ENCODE data around the gene AP3B1. TPM values are rescaled to one million over a fixed set of nuclear protein-coding genes. Genes with fewer than 3 reads are reported as not detected.
A peak's percentile ranks its signal among the peaks of the same experiment; 100 is the strongest.

AP3B1 gene
- total RNA-seq, 1 experiment from 2014 or later: 54.3 TPM

DNA sequence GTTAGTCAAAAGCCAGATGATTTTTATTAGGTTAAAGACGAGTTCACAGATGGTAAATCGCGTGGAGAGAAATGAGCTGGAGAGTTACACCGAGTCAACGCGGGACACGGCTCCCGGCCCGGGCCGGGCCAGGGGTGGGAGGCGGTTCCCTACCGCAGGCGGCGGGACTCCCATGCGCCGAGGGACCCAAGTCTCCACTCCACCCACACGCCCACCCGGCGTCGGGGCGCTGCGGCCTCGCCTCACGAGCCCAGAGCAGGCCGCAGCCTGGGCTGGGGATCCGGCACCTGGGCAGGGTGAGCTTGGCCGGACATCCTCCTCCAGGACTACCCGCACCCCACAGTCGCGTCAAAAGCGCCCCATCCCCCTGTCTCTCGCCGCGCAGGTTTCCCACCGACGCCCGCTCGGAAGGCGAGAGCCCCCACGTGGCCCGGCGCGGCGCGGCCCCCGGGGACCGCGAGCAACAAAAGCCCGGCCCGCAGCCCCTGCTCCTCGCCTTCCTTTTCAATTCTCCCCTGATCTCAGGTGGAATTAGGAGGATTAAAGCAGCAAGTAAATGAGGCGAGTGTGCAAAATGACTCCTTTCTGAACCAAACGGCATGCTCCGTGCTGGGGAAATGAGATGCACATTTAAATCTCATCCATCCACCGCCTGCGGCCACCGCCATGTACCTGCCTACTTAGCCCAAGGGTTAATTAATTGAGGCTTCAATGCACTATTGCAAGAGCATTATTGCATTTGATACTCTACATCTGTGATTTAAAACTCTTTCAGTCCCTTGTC is 321.8 kb downstream of the AP3B1 start:
- DNase-seq (ENCODE audit: low read depth): no peak

DNA sequence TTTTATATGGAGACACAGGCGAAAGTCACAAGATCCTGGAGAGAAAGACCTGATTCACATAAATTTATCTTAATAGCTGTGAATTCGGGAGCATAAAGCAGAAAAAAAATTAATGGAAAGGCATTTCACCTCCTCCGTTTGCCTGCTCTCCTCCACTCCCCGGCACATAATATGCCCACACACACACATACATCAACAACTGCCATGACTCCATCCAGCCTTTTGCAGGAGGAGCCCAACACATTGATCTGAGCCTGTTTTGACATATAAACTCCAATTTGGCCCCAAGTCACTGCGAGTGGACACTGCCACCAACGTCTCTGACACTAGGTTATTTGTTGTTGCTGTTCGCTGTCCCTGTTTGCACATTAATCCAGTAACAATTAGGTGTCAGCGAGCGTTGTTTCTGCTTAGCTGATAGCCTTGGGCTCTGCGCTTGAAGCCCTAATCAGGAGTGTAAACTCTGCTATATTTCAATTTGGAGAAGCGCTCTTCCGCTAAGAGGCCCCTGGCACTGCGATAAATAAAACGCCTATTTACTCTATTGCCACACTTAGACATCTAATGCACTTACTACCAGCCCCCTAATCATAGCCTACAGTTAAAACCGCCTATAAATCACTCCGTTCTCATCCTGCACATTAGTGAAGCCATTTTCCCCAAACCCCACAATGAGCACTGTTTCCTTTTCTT is 322.6 kb downstream of the AP3B1 start:
- DNase-seq (ENCODE audit: low read depth): no peak

DNA sequence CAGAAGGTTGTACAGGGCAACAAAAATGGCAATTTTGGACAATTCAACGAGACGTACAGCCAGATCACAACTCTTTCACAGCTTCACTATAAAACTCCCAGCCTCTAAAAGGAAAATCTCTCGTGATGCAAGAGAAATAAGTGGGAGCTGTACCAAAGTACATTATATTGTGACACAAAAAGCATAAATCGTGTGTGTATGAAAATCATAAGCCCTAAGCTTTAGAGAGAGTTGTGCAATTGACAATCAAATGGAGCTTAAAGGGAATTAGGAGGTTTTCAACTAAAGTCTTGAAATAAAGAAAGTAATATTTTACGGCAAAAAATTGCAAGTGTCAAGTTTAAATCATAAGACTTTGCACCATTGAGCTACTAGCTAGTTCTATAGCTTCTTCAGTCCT is 323.6 kb downstream of the AP3B1 start:
- DNase-seq (ENCODE audit: low read depth): no peak

DNA sequence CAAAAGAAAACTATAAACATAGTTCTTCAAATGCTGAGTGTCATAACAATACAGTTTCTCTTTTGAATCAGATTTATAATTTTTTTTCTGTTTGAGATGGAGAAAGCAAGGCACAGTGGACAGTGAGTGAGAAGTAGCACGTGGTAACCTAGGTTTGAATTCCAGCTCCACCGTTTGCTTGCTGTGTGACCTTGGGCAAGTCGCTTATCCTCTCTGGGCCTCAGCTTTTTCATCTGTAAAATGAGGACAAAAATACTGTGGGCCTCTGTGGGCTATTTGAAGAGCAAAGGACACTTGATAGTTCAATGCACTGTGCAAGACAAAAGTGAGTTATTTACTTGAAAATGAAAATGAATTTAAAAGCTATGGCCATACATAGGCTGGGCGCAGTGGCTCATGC is 330.7 kb downstream of the AP3B1 start:
- DNase-seq (ENCODE audit: low read depth): no peak

DNA sequence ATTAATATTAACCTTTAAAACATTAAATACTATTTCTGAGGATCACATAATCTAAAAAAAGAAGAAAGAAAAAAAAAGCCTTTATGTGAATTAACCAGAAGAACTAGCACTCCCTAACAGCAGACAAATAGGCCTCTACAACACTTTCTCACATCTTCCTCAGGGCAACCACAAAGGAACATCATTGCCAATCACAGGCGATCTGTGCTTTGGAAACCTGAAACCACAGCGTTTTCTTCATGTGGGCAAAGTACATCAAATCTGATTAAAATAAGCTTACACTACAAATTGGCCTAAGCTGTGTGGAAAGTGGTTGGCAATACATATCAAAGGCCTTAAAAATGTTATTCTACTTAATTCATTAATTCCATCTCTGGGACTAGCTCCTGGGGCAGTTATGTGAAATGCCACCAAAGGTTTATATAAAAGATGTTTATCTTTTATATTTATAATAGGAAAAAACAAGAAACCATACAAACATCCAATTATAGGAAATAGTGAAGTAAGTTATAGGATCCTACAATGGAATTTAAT is 333.6 kb downstream of the AP3B1 start:
- DNase-seq (ENCODE audit: low read depth): peak; percentile 57

DNA sequence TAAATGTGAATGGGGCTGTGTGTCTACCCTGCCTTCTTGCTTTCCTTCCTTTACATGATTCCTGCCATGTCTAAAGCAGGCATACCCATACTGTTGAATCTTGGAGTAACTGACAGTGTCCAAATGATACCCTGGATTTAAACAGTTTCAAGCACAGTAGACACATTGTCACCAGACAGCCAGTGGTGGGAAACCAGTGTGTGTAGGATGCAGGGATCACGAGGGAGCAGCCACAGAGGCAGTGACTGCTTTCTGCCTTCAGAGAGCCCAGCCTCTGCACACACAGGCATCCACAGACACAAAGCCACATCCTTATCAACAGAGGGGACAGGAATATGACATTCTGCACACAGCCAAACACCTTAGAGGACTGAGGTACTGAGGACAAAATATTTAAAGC is 334.2 kb downstream of the AP3B1 start:
- DNase-seq (ENCODE audit: low read depth): no peak

DNA sequence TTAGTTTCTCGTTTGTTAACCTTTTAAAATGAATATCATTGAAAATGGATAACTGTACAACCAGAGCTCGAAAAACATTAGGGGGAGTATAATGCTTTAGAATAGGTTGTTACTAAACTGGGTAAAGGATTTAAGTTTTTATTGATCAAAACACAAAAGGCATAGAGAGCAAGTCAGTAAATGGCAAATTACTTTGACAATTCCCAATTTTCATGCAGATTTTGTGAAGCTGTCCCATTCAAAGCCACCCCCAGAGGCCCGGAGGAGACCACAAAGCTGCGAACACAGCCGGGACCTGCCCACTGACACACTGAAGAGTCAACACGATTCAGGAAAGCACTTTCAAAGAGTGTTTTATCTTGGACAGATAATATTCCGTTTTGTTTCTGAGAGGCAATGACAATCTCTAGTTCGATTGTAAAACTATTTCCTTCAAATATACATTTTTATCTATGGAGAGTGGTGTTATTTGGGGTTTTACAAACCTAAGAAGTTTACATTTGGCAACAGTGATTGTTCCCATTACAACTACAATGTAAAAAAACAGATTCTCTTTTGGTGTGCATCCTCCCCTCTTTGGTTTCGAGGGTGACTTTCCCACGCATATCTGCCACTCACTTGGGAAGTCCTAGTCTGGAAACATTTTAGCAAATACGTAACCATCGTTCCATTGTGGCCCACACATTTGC is 335.7 kb downstream of the AP3B1 start:
- DNase-seq (ENCODE audit: low read depth): no peak

DNA sequence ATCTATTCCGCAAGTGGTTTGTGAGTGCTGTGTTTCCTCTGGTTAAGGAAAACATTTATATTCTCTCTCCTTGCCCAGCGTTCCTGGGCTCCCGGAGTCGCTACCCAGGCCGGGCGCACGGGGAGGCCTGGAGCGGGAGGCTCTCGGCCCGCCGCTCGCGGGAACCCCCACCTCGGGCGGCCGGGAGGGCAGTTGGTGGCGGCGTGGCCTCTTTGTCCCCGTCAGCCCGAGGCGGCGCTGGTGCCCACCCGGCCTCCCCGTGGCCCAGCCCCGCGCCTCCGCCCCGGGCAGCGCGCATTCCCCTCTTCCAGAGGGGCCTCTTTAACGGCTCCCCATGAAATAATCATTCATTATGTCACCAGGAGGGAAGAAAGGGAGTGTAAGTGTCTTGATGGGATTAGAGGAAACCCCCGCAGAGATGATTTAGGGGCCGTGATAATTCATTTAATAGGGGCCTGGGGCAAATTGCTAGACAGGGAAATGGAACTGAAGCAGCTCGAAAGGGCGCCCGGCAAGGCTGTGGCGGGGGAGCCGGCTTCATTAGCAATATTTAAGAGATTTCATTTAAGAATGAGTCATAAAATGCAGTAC is 336.5 kb downstream of the AP3B1 start:
- peak; percentile 44 for DNase-seq (ENCODE audit: low read depth)

DNA sequence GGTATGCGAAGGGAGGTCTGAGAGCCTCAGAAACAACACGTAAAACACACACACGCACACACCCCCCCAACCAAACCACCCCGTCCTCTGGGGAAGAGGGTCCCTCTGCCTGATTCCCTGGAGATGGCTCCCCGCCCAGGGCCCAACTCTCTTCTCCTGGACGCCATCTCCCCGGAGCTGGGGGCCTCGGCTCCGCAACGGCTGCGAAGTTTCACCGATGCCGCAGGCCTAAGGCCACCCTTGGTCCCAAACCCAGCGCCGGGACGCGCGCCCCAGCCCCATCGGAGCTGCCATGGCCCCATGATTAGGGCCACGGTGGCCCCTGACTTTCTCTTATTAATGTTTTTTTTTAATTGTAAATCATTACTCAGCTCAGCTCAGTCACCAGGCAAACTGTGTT is 337.0 kb downstream of the AP3B1 start:
- no peak for DNase-seq (ENCODE audit: low read depth)

DNA sequence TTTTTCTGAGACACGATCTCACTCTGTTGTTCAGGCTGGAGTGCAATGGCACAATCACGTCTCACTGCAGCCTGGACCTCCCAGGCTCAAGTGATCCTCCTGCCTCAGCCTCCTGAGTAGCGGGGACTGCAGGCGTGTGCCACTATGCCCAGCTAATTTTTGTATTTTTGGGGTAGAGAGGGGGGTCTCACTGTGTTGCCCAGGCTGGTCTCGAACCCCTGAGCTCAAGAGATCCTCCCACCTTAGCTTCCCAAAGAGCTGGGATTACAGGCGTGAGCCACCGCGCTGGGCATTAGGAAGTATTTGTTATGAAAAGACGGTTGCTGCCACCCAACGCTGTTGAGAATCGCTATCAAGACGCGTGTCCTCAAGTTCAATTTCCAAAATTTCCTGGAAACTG is 337.4 kb downstream of the AP3B1 start:
- no peak for DNase-seq (ENCODE audit: low read depth)

DNA sequence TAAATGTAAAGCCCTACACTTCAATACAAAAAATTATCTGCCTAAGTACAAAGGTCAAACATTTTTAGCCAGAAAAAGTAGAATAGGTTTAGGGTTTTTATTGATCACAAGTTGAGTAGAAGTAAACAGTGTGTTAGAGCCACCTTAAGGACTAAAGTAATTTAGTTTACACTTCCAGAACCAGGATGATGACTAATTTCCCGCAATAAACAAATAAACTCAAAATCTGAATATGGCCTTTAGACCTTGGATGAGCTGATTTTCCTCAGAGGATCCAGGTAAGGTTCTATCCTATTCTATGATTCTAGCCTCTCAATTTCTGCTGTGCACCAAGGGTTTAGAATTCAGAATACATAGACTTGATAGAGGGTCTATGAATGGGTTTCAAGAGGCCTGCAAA is 338.9 kb downstream of the AP3B1 start:
- no peak for DNase-seq (ENCODE audit: low read depth)

DNA sequence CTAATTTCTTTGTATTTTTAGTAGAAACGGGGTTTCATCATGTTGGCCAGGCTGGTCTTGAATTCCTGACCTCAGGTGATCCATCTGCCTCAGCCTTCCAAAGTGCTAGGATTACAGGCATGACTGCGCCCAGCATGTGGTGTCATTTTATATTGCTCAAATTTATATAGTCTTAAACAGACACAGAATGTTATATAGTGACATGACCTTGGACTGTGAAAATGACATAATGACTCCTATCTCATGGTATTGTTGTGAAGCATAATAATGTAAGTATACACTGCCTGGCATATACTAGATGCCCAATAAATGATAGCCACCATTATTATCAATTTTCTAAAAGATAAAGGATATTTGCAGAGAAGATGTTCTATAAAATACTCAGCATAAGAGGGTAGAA is 341.1 kb downstream of the AP3B1 start:
- DNase-seq (ENCODE audit: low read depth): no peak

DNA sequence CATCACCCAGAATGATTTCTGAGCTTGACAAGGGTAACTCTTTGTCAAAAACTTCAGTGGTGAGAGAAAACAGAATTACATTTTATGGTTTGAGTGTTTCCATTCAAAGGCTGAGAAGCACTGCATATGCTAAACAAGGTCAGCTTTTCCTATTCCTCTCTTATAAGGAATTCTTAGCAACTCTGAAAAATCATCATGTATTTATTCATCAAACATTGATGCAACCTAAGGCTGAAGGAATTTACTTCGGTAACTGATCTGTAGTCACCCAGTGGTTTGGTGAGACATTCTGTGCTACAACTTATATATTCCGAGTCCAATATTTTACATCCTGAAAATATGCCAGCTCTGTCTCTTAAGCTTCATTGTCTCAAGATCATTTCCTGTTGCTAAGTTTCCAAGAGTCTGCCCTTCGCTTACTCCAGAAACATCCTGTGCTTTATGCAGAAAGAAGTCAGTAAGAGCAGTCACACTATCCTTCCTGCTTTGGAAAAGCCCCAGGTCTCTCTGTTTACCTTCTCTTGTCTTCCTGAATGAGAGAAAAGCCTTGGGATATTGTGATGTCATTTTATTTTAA is 341.8 kb downstream of the AP3B1 start:
- DNase-seq (ENCODE audit: low read depth): peak; percentile 37

Other genes starting within 250 kb of the AP3B1 start
- 41.3 and 43.6 TPM in 2 replicates for gene SCAMP1, start 65.9 kb upstream of the AP3B1 start, total RNA-seq (2014; rRNA removed; shearing (Covaris generic))